HG02981 (cell line): ENCODE measurements around the gene B3GALT6.

ENCODE experiments used
- ATAC-seq: cut with Tn5 transposase; IDR thresholded peaks from one replicate; pipeline ENCODE4 v1.9.1; 2021; ENCODE audit warnings: mild to moderate bottlenecking, moderate library complexity; ENCODE audit not compliant: unreplicated experiment

The B3GALT6 gene

DNA sequence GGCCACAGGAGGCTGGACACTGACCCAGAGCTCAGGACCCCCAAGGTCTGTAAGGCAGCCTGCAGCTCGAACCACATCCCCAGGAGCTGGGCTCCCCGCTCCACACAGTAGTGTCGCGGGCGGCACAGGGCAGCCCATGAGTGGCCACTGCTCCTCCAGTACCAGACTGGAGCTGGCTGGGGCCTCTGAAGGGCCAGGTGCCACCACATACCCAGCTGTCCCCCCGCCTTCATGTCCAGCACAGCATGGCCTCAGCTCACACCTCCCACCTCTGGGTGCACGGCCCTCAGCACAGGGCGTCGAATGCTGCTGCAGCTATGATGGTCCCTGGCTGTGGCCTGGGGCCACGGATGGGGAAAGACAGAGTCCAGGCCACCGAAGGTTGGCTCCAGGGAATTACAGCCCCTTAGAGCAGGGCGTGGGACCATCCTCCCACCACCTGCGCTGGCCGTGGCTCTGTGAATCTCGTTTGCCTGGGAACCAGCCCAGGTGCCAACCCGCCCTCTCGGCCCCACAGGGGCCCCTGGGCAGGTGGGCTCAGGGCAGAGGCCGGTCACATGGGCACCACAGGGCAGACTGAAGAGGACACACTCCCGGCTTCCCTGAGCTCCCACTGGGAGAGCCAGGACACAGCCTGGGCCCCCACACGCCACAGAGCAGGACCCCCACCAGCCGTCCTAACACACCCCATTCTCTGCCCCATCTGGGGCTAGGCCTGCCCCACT, 16.0 kb upstream of the B3GALT6 start:
- no peak for ATAC-seq

- ATAC-seq, result no peak
Observed at GRCh38 chr1:1216770-1217620, 15.0 kb upstream of the B3GALT6 start.

DNA sequence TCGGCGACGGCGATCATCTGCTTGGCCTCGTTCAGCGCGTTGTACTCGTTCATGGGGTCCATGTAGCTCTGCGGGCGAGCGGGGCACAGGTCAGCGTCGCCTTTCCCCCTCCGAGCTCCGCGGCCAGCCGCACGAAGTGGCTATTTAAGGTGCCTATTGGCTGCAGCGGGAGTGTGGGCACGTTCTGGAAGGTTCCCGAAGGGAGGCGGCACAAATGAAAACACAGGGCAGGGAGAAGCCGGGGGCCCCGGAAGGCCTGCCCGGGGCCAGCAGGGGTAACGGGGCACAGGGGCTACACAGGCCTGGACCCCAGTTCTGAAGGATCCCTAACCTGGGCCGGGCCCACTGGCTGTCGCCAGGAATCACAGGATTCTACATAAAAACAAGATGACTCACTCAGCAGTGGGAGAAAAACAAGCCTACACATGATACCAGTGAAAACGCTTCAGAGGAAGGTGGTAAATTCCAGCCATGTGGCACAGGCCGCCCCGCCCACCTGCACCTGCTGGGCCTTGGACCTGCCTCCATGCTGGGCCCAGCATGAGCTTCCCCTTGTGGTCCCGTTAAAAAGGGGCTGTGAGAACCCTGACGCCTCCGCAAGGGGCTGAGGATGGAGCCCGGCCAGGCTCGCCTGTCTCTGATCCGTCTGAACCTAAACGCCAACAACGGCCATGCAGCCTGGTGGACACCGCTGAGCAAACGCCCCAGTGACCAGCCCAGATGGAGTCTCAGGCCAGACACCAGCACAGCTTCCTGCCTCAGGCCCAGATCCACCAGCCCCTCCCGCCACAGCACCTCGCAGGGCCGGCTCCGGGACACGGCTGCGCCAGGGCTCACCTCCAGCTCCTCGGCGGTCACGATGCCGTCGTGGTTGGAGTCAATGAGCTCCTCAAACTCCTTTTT, 14.2 kb upstream of the B3GALT6 start:
- no peak for ATAC-seq

- no peak for ATAC-seq
Observed at GRCh38 chr1:1218524-1219200, 13.4 kb upstream of the B3GALT6 start.

DNA sequence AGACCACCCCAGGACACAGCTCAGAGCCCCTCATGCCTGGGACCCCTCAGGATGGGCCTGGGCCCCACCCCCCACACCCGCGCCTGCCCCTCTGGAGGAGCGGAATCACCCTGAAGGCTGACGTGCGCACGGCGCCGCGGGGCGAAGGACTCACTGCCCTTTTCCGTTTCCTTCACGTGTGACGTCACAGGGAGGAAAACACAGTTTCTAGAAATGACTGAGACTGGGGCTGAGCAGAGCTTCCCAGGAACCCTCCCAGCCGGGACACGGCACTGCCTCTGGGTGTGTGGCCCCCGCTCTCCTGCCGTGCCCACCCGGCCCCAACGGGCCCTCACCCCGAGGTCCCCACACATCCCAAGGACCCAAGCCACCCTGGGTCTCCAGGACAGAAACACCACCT, 12.7 kb upstream of the B3GALT6 start:
- no peak for ATAC-seq

- no peak for ATAC-seq
Observed at GRCh38 chr1:1220197-1220596, 11.8 kb upstream of the B3GALT6 start.

GRCh38 chr1:1221887-1222574, 10.0 kb upstream of the B3GALT6 start:
- ATAC-seq, result no peak

- ATAC-seq, result no peak
Observed at GRCh38 chr1:1222575-1223225, 9.3 kb upstream of the B3GALT6 start.

- ATAC-seq, result no peak
Observed at GRCh38 chr1:1223321-1223720, 8.7 kb upstream of the B3GALT6 start.

- no peak for ATAC-seq
Observed at GRCh38 chr1:1223891-1224290, 8.1 kb upstream of the B3GALT6 start.

- ATAC-seq, result no peak
Observed at GRCh38 chr1:1225238-1225845, 6.7 kb upstream of the B3GALT6 start.

GRCh38 chr1:1225913-1226312, 6.1 kb upstream of the B3GALT6 start:
- ATAC-seq, result no peak

DNA sequence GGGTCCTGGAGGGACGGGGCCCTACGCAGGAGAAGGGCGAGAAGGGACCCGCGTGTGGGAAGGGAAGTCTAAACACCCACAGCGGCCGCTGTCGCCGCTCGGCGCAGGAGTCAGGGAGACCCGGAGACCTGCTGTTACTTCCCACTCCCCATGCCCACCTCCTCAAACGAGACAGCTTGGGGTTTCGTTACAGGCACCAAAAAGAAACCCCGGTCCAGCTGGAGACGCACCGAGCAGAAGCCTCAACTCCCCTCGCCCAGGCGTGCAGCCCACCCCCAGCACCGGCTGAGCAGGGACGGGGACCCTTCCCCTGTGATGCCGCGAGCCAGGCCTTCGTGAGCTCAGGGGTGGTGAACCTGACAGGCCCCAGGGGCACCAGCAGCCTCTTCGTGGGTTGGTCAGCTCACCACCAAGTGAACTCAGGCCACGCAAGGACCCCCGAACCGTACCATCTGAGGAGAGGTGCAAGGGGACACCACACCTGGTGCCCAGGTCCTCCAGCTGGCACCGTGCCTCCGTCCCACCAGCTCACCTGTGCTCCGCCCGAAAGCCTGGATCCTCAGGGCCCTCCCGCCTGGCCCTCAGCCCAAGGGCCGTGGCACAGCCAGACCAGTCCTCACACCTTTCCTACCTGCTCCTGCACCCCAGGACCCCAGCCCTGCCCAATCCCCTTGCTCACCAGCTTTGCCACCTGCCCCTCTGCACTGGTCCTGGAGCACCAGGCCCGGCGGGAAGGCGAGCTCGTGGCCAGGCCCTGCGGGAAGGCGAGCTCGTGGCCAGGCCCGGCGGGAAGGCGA, 5.3 kb upstream of the B3GALT6 start:
- no peak for ATAC-seq

GRCh38 chr1:1227386-1227785, 4.7 kb upstream of the B3GALT6 start:
- ATAC-seq, result no peak

DNA sequence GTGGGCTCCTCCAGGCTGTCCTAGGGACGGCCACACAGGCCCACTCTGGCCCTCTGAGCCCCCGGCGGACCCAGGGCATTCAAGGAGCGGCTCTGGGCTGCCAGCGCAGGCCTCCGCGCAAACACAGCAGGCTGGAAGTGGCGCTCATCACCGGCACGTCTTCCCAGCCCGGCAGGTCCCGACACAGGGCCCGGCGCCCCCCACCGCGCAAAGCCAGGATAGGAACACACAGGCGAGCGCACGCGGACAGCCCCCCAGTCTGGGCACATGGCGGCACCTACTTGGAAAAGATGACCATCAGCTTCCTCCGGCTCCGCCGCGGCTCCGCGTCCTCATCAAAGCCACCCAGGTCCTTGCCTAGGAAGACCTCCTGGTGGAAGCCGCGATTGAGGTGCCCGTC, 3.9 kb upstream of the B3GALT6 start:
- no peak for ATAC-seq

DNA sequence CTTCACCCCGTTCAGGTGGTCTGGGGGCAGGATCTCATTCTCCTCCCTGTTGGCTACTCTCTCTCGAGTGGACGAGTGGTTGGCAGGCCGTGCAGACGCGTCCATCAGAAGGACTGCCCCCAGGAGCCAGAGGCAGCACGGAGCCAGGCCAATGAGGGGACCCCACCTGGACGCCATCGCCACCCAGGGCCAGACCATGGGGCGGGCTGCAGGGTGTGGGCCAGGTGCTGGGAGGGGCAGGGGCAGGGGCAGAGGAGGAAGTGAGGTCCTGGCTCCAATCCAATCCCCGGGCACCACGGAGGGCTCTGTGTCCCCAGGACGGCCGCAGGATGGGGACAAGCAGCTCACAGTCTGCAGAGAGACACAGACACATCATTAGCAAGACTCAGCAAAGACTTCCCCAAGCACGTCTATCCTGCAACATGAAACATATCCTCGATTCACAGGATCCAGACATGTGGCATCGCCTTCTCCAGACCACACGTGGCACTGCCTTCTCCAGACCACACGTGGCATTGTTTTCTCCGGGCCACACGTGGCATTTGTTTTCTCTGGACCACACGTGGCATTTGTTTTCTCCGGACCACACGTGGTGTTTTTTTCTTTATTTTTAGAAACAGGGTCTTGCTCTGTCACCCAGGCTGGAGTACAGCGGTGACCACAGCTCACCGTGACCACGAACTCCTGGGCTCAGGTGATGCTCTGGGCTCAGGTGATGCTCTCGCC, 3.3 kb upstream of the B3GALT6 start:
- ATAC-seq, result no peak

DNA sequence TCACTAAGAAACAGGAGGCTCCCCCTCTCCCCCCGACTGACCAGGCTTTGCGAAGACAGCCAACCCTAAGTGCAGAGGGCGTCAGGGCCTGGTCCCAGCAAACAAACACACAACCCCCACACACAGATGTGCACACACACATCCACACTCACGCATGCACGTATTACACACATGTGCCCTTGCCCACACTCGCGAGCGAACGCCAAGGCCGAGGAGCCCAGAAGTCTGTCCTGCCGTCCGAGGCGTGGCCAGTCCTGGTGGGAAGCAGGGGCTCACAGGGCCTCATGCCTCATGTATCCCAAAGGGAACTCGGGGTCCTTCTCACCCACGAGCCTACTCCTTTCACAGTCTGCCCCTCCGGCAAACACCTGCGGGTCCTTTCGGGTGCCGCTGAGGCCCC, 2.3 kb upstream of the B3GALT6 start:
- ATAC-seq, result no peak
